ENCODE results near the gene MAP7.

Gene MAP7

DNA sequence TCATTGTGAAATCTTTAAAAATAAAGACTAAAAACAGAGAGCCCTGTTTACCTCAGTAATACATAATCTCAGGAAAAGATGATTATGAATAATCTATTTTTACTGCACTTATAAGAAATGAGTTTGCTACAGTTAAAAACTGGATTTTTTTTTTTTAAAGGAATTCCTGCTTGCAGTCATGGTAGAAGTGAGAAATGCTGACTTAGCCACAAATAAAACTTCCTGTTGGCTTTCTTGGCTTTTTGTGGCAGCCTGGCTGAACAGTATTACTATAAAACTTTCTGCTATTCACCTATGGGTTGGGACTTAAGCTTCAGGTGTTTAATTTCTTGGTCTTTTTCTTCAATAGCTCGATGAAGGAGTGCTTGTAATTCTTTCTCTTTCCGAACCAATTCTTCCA is 12.0 kb upstream of the MAP7 start:
- Histone ChIP-seq H3K4me3 (ENCODE audit: low read depth, low read length) (no peak overlapping the region), H3K4me1 (ENCODE audit: control insufficient read depth, insufficient read depth, low read length) (no peaks in the 10 kb centered on the region), H3K27me3 (ENCODE audit: control insufficient read depth, insufficient read depth, low read length) (no peaks in the 10 kb centered on the region), H3K9ac (ENCODE audit: low read depth, low read length) (no peak overlapping the region), H3K9me3 (ENCODE audit: control insufficient read depth, insufficient read depth, low read length) (no peaks in the 10 kb centered on the region), H3K36me3 (ENCODE audit: control insufficient read depth, insufficient read depth, low read length) (no peaks in the 10 kb centered on the region)

- H3K27me3 ChIP-seq (ENCODE audit: control insufficient read depth, insufficient read depth, low read length) = peaks cover 33% of the 10 kb centered on the region
- H3K4me1 ChIP-seq (ENCODE audit: control insufficient read depth, insufficient read depth, low read length) = peaks cover 6% of the 10 kb centered on the region
- H3K9me3 ChIP-seq (ENCODE audit: control insufficient read depth, insufficient read depth, low read length) = no peaks in the 10 kb centered on the region
- H3K9ac ChIP-seq (ENCODE audit: low read depth, low read length) = no peak overlapping the region
- H3K4me3 ChIP-seq (ENCODE audit: low read depth, low read length) = no peak overlapping the region
- no peaks in the 10 kb centered on the region for H3K36me3 ChIP-seq (ENCODE audit: control insufficient read depth, insufficient read depth, low read length)
Observed at GRCh38 chr6:136553166-136553787, 3.1 kb upstream of the MAP7 start.

GRCh38 chr6:136552054-136552453 is 1.8 kb upstream of the MAP7 start:
- Histone ChIP-seq H3K9ac (ENCODE audit: low read depth, low read length) (no peak overlapping the region), H3K27me3 (ENCODE audit: control insufficient read depth, insufficient read depth, low read length) (peaks cover 33% of the 10 kb centered on the region), H3K9me3 (ENCODE audit: control insufficient read depth, insufficient read depth, low read length) (no peaks in the 10 kb centered on the region)

DNA sequence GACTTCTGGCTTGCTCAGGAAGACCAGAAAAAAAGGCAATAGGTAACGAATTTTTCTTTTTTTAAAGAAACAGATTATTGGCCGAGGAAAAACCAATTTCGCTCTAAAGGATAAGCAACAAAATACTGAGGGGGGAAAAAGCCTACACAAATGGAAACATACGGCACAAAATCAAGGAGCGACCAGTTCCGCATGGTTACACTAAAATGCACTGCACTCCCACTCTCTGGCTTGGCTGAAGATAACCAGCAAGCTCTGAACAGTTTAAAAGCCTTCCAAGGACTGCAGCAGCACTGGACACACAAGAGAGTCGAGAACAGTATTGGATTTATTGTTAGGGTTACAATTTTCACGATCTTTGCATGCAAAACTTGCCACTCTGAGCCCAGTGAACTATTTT is 881 bp upstream of the MAP7 start:
- H3K4me3 ChIP-seq (ENCODE audit: low read depth, low read length) = peak overlapping the region; percentile 61
- peaks cover 33% of the 10 kb centered on the region for H3K27me3 ChIP-seq (ENCODE audit: control insufficient read depth, insufficient read depth, low read length)

More at GRCh38 chr6:136552054-136552453, 1.8 kb upstream of the MAP7 start:
- no peaks in the 10 kb centered on the region for H3K36me3 ChIP-seq (ENCODE audit: control insufficient read depth, insufficient read depth, low read length)
- H3K4me3 ChIP-seq (ENCODE audit: low read depth, low read length) = no peak overlapping the region
- peaks cover 8% of the 10 kb centered on the region for H3K4me1 ChIP-seq (ENCODE audit: control insufficient read depth, insufficient read depth, low read length)

DNA sequence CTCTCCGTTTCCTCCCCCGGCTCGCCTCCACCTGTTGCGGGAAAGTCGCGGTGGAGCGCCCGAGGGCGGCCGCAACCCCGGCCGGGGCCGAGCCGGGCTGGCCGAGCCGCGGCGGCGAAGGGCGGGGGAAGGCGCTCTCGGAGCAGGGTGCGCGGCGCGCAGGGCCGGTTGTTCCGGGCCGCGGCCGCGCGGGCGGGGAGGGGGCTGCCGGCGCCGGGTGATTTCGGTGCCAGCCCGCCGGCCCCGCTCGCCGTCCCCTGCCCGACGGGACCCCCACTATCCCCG is 235 bp downstream of the MAP7 start:
- Histone ChIP-seq H3K27me3 (ENCODE audit: control insufficient read depth, insufficient read depth, low read length) (peaks cover 33% of the 10 kb centered on the region), H3K36me3 (ENCODE audit: control insufficient read depth, insufficient read depth, low read length) (no peaks in the 10 kb centered on the region), H3K9ac (ENCODE audit: low read depth, low read length) (peak overlapping the region; percentile 0), H3K9me3 (ENCODE audit: control insufficient read depth, insufficient read depth, low read length) (no peaks in the 10 kb centered on the region), H3K4me1 (ENCODE audit: control insufficient read depth, insufficient read depth, low read length) (peaks cover 21% of the 10 kb centered on the region), H3K4me3 (ENCODE audit: low read depth, low read length) (peak overlapping the region; percentile 86)

More for the DNA sequence above, 881 bp upstream of the MAP7 start:
- H3K9me3 ChIP-seq (ENCODE audit: control insufficient read depth, insufficient read depth, low read length) = no peaks in the 10 kb centered on the region
- H3K36me3 ChIP-seq (ENCODE audit: control insufficient read depth, insufficient read depth, low read length) = no peaks in the 10 kb centered on the region
- peak overlapping the region; percentile 0 for H3K9ac ChIP-seq (ENCODE audit: low read depth, low read length)
- peaks cover 16% of the 10 kb centered on the region for H3K4me1 ChIP-seq (ENCODE audit: control insufficient read depth, insufficient read depth, low read length)

DNA sequence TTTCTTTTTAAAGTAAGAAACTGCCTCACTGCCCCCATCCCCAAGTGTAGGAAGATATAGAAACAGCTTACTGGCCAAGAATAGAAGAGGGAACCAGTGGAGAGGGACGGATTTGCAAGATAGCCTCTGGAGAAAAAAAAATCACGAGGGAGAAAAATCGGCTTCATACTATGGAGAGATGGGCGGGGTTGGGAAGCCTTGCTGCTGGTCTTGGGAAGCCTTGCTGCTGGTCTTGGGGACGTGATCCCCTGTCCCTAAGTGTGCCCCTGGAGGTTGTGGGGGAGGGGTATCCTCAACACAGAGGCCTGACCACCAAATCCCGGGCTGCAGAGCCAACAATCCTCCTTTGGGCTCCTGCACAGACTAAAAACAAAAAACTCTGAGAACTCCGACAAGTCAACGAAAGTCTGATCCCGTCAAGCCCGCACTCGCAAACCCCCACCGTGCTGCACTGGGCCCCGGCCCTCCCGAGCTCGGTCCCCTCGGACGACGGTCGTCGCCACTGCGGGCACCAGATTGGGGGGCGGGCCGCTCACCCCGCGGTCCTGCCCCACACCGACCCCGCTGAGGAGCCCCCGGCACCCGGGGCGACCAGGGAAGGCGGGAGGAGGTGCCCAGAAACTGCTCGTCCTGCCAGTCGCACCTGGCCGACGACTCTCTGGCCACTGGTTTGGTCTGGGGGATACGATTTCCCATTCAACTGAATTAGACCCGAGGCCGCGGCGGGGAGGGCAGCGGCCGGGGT is 750 bp downstream of the MAP7 start:
- no peaks in the 10 kb centered on the region for H3K9me3 ChIP-seq (ENCODE audit: control insufficient read depth, insufficient read depth, low read length)
- no peaks in the 10 kb centered on the region for H3K36me3 ChIP-seq (ENCODE audit: control insufficient read depth, insufficient read depth, low read length)
- H3K27me3 ChIP-seq (ENCODE audit: control insufficient read depth, insufficient read depth, low read length) = peaks cover 33% of the 10 kb centered on the region
- peaks cover 25% of the 10 kb centered on the region for H3K4me1 ChIP-seq (ENCODE audit: control insufficient read depth, insufficient read depth, low read length)
- H3K4me3 ChIP-seq (ENCODE audit: low read depth, low read length) = peak overlapping the region; percentile 86
- peak overlapping the region; percentile 0 for H3K9ac ChIP-seq (ENCODE audit: low read depth, low read length)

DNA sequence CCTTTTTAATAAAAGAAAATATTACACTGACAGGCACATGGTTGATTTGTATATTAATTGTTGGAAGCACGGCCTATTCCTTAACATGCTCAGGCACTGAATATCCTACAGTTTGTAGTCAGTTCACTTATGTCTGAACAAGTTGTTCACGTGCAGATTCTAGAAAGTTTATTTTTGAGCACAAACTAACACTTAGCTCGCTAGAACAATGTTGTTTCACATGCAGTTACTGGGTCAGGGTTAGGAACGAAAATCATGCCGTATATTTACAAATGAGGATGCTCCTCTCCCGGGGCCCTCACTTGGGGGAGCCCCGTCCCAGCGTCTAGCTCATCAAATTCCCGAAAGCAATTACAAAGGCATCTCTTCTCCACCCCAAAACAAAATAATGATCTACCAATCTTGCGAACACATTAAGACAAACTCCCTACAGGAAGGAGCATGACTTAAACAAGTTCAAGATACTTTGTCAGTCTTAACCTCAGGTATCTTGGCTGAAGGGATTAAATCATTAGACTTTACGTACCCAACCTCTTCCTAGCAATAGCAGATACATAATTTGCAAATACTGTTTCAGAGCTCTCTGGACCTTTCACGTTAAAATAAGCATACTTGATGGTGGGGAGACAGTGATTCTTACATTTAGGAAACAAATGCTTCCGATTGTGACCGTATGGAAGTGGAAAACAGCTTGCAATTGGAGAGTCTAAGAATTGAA is 1.5 kb downstream of the MAP7 start:
- peak overlapping the region; percentile 86 for H3K4me3 ChIP-seq (ENCODE audit: low read depth, low read length)

DNA sequence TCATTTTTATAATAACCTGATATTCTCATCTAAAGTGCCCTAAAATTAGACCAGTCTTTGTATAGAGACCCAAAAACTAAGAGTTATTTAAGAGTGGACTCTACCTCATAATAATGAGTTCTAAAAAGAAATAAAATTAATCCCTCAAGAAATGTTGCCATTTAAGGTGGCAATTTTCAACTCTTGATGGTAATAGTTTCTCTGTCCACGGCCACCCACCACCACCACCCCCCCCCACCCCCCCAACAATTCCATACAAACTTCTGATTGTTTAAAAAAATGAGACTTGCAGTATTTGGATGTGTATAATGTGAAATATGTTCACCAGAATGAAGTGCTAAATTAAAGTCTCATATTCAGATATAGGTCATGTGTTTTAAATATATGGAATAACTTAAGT is 2.4 kb downstream of the MAP7 start:
- Histone ChIP-seq H3K9ac (ENCODE audit: low read depth, low read length) (no peak overlapping the region), H3K27me3 (ENCODE audit: control insufficient read depth, insufficient read depth, low read length) (peaks cover 19% of the 10 kb centered on the region), H3K4me1 (ENCODE audit: control insufficient read depth, insufficient read depth, low read length) (peaks cover 28% of the 10 kb centered on the region), H3K36me3 (ENCODE audit: control insufficient read depth, insufficient read depth, low read length) (no peaks in the 10 kb centered on the region), H3K9me3 (ENCODE audit: control insufficient read depth, insufficient read depth, low read length) (no peaks in the 10 kb centered on the region), H3K4me3 (ENCODE audit: low read depth, low read length) (no peak overlapping the region)

More for the DNA sequence above, 1.5 kb downstream of the MAP7 start:
- peaks cover 28% of the 10 kb centered on the region for H3K4me1 ChIP-seq (ENCODE audit: control insufficient read depth, insufficient read depth, low read length)
- H3K9me3 ChIP-seq (ENCODE audit: control insufficient read depth, insufficient read depth, low read length) = no peaks in the 10 kb centered on the region
- peak overlapping the region; percentile 0 for H3K9ac ChIP-seq (ENCODE audit: low read depth, low read length)
- no peaks in the 10 kb centered on the region for H3K36me3 ChIP-seq (ENCODE audit: control insufficient read depth, insufficient read depth, low read length)
- peaks cover 28% of the 10 kb centered on the region for H3K27me3 ChIP-seq (ENCODE audit: control insufficient read depth, insufficient read depth, low read length)

- peaks cover 28% of the 10 kb centered on the region for H3K4me1 ChIP-seq (ENCODE audit: control insufficient read depth, insufficient read depth, low read length)
- no peaks in the 10 kb centered on the region for H3K36me3 ChIP-seq (ENCODE audit: control insufficient read depth, insufficient read depth, low read length)
- peaks cover 14% of the 10 kb centered on the region for H3K27me3 ChIP-seq (ENCODE audit: control insufficient read depth, insufficient read depth, low read length)
- H3K9ac ChIP-seq (ENCODE audit: low read depth, low read length) = no peak overlapping the region
- no peaks in the 10 kb centered on the region for H3K9me3 ChIP-seq (ENCODE audit: control insufficient read depth, insufficient read depth, low read length)
- no peak overlapping the region for H3K4me3 ChIP-seq (ENCODE audit: low read depth, low read length)
Observed at GRCh38 chr6:136547336-136547735, 2.9 kb downstream of the MAP7 start.

GRCh38 chr6:136546331-136546730 is 3.9 kb downstream of the MAP7 start:
- peaks cover 3% of the 10 kb centered on the region for H3K27me3 ChIP-seq (ENCODE audit: control insufficient read depth, insufficient read depth, low read length)
- H3K36me3 ChIP-seq (ENCODE audit: control insufficient read depth, insufficient read depth, low read length) = no peaks in the 10 kb centered on the region
- H3K4me3 ChIP-seq (ENCODE audit: low read depth, low read length) = no peak overlapping the region
- no peak overlapping the region for H3K9ac ChIP-seq (ENCODE audit: low read depth, low read length)
- no peaks in the 10 kb centered on the region for H3K9me3 ChIP-seq (ENCODE audit: control insufficient read depth, insufficient read depth, low read length)
- H3K4me1 ChIP-seq (ENCODE audit: control insufficient read depth, insufficient read depth, low read length) = peaks cover 26% of the 10 kb centered on the region

DNA sequence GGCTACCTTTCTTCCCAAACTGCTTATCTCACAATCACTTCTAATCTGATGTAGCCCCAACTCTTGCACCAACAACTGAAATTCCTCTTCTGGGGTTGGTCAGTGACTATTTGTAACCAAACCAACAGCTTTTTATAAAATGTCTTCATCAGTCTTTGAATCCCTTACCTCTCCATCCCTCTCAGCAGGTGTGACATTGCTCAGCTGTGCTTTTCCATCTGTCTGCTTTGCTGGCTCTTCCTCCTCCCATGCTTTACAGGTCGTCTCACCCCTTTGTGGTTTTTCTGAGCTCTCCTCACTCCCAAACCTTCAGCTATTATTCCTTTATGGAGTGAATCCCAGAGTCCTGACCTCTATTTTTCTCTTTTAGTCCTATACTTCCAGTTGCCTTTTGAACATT is 5.9 kb downstream of the MAP7 start:
- Histone ChIP-seq H3K36me3 (ENCODE audit: control insufficient read depth, insufficient read depth, low read length) (no peaks in the 10 kb centered on the region), H3K9me3 (ENCODE audit: control insufficient read depth, insufficient read depth, low read length) (no peaks in the 10 kb centered on the region), H3K9ac (ENCODE audit: low read depth, low read length) (no peak overlapping the region), H3K4me1 (ENCODE audit: control insufficient read depth, insufficient read depth, low read length) (peaks cover 30% of the 10 kb centered on the region), H3K4me3 (ENCODE audit: low read depth, low read length) (no peak overlapping the region), H3K27me3 (ENCODE audit: control insufficient read depth, insufficient read depth, low read length) (no peaks in the 10 kb centered on the region)

DNA sequence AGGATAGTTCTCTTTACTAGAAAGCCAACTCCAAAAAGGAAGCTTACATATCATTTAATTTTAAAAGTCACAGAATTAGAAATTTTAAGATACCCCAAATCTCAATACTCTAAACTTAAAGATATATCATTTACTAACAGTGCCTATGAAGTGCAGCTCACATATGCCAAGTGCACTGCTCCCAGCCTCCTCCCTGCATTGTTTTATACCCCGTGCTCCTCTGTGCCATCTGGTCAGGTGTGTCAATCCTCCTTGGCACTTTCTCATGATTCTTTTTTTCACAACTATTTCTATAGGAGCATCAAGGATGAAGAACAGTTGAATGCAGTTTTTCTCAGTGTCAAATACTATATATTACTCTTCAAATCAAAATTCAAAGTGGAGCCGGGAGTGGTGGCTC is 8.8 kb downstream of the MAP7 start:
- Histone ChIP-seq H3K27me3 (ENCODE audit: control insufficient read depth, insufficient read depth, low read length) (no peaks in the 10 kb centered on the region), H3K36me3 (ENCODE audit: control insufficient read depth, insufficient read depth, low read length) (no peaks in the 10 kb centered on the region), H3K9me3 (ENCODE audit: control insufficient read depth, insufficient read depth, low read length) (no peaks in the 10 kb centered on the region), H3K9ac (ENCODE audit: low read depth, low read length) (no peak overlapping the region), H3K4me3 (ENCODE audit: low read depth, low read length) (no peak overlapping the region), H3K4me1 (ENCODE audit: control insufficient read depth, insufficient read depth, low read length) (peaks cover 29% of the 10 kb centered on the region)
